ENCODE measurements around the gene CLRN1.
"Not testable (repeated sequence)": the region's sequence is repeated elsewhere in the genome, so short reads cannot be mapped to it uniquely, and the experiment has no call there.

The CLRN1 gene

DNA sequence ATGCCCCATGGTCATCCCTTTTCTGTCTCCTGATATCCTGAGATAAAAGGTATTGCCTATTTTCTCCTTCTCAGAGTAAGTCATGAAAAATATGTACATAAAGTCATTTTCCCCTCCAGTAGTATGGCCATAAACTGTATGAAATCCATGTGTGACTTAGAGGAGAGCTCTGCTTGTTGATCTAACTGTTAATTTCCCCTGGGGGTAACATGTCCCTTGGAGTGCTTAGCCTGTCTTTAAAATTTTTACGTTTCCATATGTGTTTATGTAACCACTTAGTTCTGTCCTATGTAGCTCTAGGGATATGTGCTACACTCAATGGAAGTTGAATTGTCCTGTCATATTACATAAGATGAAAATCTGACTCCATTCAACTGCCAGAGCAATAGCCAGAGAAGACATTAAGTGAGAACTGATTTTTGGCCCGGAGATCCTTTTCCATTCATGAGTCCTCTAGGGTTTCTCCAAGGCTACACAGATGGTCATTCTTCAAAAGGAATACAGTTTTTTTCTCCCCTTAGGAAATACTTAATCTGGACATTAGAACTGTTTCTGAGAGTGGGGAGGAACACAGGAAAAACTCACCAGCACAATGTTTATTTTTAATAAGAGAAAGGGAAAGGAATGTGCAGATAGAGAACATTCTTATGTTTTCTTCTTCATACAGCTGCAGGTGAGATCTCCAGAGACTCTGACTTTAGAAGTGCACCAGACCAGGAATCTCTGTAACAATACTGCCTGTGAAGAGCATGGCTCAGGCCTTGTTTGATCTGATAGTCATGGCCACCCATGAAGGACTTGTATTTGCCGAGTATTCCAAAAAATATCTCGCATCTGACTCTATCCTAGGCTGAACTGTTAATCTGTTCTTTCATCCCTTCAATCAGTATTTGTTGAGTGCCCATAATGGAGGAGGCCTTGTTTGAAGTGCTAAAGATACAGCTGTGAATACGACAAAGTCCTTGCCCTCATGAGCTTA is 29.8 kb upstream of the CLRN1 start:
- H3K4me3 ChIP-seq (ENCODE audit: low read depth, low read length): no peak overlapping the region
- no peak for DNase-seq (ENCODE audit: low read depth, low spot score)
- TF ChIP-seq, protein P1, sequence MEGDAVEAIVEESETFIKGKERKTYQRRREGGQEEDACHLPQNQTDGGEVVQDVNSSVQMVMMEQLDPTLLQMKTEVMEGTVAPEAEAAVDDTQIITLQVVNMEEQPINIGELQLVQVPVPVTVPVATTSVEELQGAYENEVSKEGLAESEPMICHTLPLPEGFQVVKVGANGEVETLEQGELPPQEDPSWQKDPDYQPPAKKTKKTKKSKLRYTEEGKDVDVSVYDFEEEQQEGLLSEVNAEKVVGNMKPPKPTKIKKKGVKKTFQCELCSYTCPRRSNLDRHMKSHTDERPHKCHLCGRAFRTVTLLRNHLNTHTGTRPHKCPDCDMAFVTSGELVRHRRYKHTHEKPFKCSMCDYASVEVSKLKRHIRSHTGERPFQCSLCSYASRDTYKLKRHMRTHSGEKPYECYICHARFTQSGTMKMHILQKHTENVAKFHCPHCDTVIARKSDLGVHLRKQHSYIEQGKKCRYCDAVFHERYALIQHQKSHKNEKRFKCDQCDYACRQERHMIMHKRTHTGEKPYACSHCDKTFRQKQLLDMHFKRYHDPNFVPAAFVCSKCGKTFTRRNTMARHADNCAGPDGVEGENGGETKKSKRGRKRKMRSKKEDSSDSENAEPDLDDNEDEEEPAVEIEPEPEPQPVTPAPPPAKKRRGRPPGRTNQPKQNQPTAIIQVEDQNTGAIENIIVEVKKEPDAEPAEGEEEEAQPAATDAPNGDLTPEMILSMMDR (IDR thresholded peaks at IDR 0.05; ENCODE audit: low read depth, low read length): no peak
- in situ Hi-C loops (cut with HindIII; ENCODE audit: low sequenced_read_pairs): no loop called here

DNA sequence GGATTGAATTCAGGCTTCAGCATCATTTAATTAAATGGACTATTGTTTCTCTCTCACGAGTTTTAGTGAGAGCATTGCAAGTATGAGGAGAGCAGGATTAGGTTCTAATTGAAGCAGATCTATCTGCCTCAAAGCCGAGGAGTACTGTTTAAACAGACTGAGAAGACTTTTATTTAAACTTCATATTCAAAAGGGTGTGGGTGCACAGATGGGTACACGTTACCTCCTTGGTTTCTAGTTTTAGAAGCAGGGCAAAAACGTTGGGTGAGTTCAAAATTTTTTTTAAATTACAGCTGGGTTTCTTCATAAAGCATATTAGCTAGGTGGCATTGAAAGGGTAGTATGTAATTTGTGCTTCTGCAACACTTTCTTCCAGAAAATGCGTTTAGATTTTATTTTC is 26.5 kb upstream of the CLRN1 start:
- no peak for DNase-seq (ENCODE audit: low read depth, low spot score)
- no peak overlapping the region for H3K4me3 ChIP-seq (ENCODE audit: low read depth, low read length)
- in situ Hi-C loops (cut with HindIII; ENCODE audit: low sequenced_read_pairs): no loop called here
- TF ChIP-seq, protein P1 (IDR thresholded peaks at IDR 0.05; ENCODE audit: low read depth, low read length): no peak

DNA sequence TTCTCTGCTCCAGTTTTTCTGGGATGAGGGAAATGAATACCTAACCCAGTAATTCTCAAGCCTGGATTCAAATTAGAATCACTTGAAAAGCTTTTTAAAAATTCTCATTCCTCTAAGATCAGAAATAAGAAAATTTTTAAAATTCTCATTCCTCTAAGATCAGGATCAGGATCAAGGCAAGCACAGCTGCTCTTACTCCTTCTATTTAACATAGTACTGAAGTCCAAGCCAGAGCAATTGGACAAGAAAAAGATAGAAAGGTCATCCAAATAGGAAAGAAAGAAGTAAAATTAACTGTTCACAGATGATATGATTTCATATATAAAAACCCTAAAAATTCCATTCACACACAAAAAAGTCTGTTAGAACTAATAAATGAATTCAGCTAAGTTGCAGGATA is 24.2 kb upstream of the CLRN1 start:
- TF ChIP-seq, protein P1 (IDR thresholded peaks at IDR 0.05; ENCODE audit: low read depth, low read length): no peak
- DNase-seq (ENCODE audit: low read depth, low spot score): no peak
- in situ Hi-C loops (cut with HindIII; ENCODE audit: low sequenced_read_pairs): no loop called here
- H3K4me3 ChIP-seq (ENCODE audit: low read depth, low read length): no peak overlapping the region

DNA sequence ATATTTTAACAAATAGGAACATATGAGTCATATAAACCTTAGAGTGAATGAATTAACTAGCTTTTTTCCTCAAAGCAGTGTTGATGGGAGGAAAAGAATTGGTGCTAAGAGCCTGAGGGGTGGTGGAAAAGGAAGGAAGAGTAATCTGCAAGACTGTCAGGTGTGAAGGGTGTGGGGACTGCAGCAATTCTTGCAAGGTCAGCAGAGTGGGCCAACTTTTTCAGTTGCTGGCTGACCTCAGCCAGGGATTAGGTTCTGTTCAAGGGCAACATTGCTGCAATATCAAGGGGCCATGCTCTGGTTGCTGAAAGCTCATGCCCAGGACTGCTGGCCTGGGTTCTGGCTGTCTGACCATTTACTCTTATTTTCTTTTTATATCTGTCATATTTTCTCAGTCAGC is 23.0 kb upstream of the CLRN1 start:
- in situ Hi-C loops (cut with HindIII; ENCODE audit: low sequenced_read_pairs): no loop called here
- DNase-seq (ENCODE audit: low read depth, low spot score): no peak
- TF ChIP-seq, protein P1 (IDR thresholded peaks at IDR 0.05; ENCODE audit: low read depth, low read length): no peak
- H3K4me3 ChIP-seq (ENCODE audit: low read depth, low read length): no peak overlapping the region

DNA sequence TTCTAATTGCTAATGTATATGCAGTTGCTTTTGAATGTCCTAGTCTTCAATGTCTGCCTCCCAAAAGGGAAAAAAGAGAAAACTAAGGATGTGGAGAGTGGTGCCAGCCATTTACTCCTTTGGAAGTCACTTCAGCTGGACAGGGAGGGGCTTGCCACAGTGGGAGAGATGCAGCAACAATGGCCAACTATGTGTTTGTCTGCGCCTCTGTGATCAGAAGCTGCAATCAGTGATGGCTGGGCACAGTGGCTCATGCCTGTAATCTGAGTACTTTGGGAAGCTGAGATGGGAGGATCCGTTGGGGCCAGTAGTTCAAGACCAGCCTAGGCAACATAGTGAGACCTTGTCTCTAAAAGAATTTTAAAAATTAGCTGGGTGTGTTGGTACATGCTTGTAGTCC is 16.7 kb upstream of the CLRN1 start:
- H3K4me3 ChIP-seq (ENCODE audit: low read depth, low read length): no peak overlapping the region
- in situ Hi-C loops (cut with HindIII; ENCODE audit: low sequenced_read_pairs): no loop called here
- TF ChIP-seq, protein P1 (IDR thresholded peaks at IDR 0.05; ENCODE audit: low read depth, low read length): no peak
- no peak for DNase-seq (ENCODE audit: low read depth, low spot score)

DNA sequence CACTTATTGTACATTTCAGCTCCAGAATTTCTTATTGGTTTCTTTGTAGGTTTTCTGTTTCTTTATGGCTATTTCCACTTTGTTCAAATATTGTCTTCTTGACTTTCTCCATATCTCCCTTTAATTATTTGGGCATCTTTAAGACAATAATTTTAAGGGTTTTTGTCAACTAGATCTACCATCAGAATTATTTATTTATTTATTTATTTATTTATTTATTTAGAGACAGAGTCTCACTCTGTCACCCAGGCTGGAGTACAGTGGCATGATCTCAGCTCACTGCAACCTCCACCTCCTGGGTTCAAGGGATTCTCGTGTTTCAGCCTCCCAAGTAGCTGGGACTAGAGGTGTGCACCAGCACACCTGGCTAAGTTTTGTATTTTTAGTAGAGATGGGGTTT is 15.9 kb upstream of the CLRN1 start:
- in situ Hi-C loops (cut with HindIII; ENCODE audit: low sequenced_read_pairs); H3K4me3 ChIP-seq (ENCODE audit: low read depth, low read length); DNase-seq (ENCODE audit: low read depth, low spot score): not testable (repeated sequence)

DNA sequence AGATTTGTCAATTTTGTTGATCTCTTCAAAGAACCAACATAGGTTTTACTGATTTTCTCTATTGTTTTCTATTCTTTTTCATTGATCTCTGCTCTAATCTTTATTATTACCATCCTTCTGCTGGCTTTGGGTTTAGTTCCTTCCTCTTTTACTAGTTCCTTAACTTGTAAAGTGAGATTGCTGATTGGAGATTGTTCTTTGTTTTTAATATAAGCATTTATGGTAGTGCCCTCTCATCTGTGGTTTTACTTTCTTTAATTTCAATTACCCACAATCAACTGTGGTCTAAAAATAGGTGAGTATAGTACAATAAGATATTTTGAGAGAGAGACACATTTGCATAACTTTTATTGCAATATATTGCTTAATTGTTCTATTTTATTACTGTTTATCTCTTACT is 13.2 kb upstream of the CLRN1 start:
- no peak for DNase-seq (ENCODE audit: low read depth, low spot score)
- TF ChIP-seq, protein P1 (IDR thresholded peaks at IDR 0.05; ENCODE audit: low read depth, low read length): no peak
- H3K4me3 ChIP-seq (ENCODE audit: low read depth, low read length): no peak overlapping the region
- in situ Hi-C loops (cut with HindIII; ENCODE audit: low sequenced_read_pairs): no loop called here
